Mammary epithelial cell (primary cell): ENCODE measurements around the gene VSIR.

ENCODE experiments used
- CTCF ChIP-seq, 2 donors: IDR thresholded peaks in 1 of 2; conservative IDR thresholded peaks in 1 of 2; 2 replicates each; pipeline ENCODE4 v1.5.1; 2011 to 2012; ENCODE audit warnings: inconsistent platforms in 2 of 2, low read length in 2 of 2, mild to moderate bottlenecking in 2 of 2, control low read depth in 1 of 2, low read depth in 1 of 2; ENCODE audit not compliant: insufficient read depth in 1 of 2; ENCODE audit errors: extremely low read depth in 1 of 2
- EZH2 ChIP-seq: IDR thresholded peaks from 2 replicates; pipeline ENCODE4 v1.6.1; 2012; ENCODE audit warnings: low read length, inconsistent platforms, borderline replicate concordance

- no peak for TF ChIP-seq CTCF (conservative IDR thresholded peaks at IDR 0.05 in 1 of 2, IDR thresholded peaks at IDR 0.05 in 1 of 2; ENCODE audit: extremely low read depth in 1 of 2, insufficient read depth in 1 of 2, low read depth in 1 of 2, low read length in 2 of 2)
- no peak for TF ChIP-seq EZH2
These were observed 72.5 kb downstream of the VSIR start for GRCh38 chr10:71700731-71701368.
